ENCODE results near the gene SIPA1L2. TPM values are rescaled to one million over a fixed set of nuclear protein-coding genes. Genes with fewer than 3 reads are reported as not detected.

SIPA1L2 gene
- total RNA-seq, 2 experiments from 2014 or later = 1.8 to 1.9 TPM

- H3K27me3 ChIP-seq (ENCODE audit: control insufficient read depth in 1 of 2, insufficient read depth in 2 of 2, low read length in 2 of 2) = no peaks in the 10 kb centered on the region
- no peaks in the 10 kb centered on the region for H3K9me3 Mint-ChIP-seq
- H3K36me3 ChIP-seq (ENCODE audit: insufficient read depth, low read length) = no peaks in the 10 kb centered on the region
- no peaks in the 10 kb centered on the region for H3K9me3 ChIP-seq (ENCODE audit: control insufficient read depth in 1 of 2, insufficient read depth in 1 of 2, low read length in 2 of 2)
- no peak for TF ChIP-seq CTCF (IDR thresholded peaks at IDR 0.05)
- no peak overlapping the region for H3K27ac ChIP-seq (ENCODE audit: low read depth in 1 of 2, low read length in 2 of 2)
- CTCF ChIA-PET = no interaction called here
- no peaks in the 10 kb centered on the region for H3K27me3 Mint-ChIP-seq
- no peak overlapping the region for H3K4me3 Mint-ChIP-seq
- DNase-seq (no peak), ATAC-seq (ENCODE audit: poor library complexity) (no peak)
- intact Hi-C loops (cut with DNase I, micrococcal nuclease) = no loop called here
- no peaks in the 10 kb centered on the region for H3K36me3 Mint-ChIP-seq (ENCODE audit: low read depth)
- H3K27ac Mint-ChIP-seq = no peak overlapping the region
- POLR2A ChIA-PET = no interaction called here
- peaks cover 3% of the 10 kb centered on the region for H3K4me1 ChIP-seq (ENCODE audit: insufficient read depth, low read length)
- no peak overlapping the region for H3K4me3 ChIP-seq (ENCODE audit: low read length)
- H3K4me1 Mint-ChIP-seq (ENCODE audit: low read depth) = peaks cover 17% of the 10 kb centered on the region
Observed at GRCh38 chr1:232617237-232617636, 12.7 kb downstream of the SIPA1L2 start.

GRCh38 chr1:232615306-232615800 is 14.6 kb downstream of the SIPA1L2 start:
- Mint-ChIP-seq H3K27ac (no peak overlapping the region), H3K4me3 (no peak overlapping the region), H3K4me1 (ENCODE audit: low read depth) (peaks cover 17% of the 10 kb centered on the region), H3K36me3 (ENCODE audit: low read depth) (no peaks in the 10 kb centered on the region), H3K9me3 (no peaks in the 10 kb centered on the region), H3K27me3 (no peaks in the 10 kb centered on the region)
- ATAC-seq (ENCODE audit: poor library complexity) = no peak
- Histone ChIP-seq H3K9me3 (ENCODE audit: control insufficient read depth in 1 of 2, insufficient read depth in 1 of 2, low read length in 2 of 2) (no peaks in the 10 kb centered on the region), H3K36me3 (ENCODE audit: insufficient read depth, low read length) (no peaks in the 10 kb centered on the region), H3K27ac (ENCODE audit: low read depth in 1 of 2, low read length in 2 of 2) (no peak overlapping the region), H3K4me1 (ENCODE audit: insufficient read depth, low read length) (peaks cover 3% of the 10 kb centered on the region), H3K27me3 (ENCODE audit: control insufficient read depth in 1 of 2, insufficient read depth in 2 of 2, low read length in 2 of 2) (no peaks in the 10 kb centered on the region), H3K4me3 (ENCODE audit: low read length) (no peak overlapping the region)
- intact Hi-C loops (cut with DNase I, micrococcal nuclease) = no loop called here
- ChIA-PET POLR2A (no interaction called here), CTCF (interaction anchor here (0.6 kb wide), 1 partner anchor 44 kb away, joined by 3 read pairs; no protein-coding TSS in a partner anchor)
- TF ChIP-seq CTCF (IDR thresholded peaks at IDR 0.05) = no peak
- DNase-seq = no peak

GRCh38 chr1:232614811-232615210 is 15.1 kb downstream of the SIPA1L2 start:
- intact Hi-C loops (cut with DNase I, micrococcal nuclease) = no loop called here
- Mint-ChIP-seq H3K4me3 (no peak overlapping the region), H3K27ac (no peak overlapping the region), H3K27me3 (no peaks in the 10 kb centered on the region), H3K9me3 (no peaks in the 10 kb centered on the region), H3K36me3 (ENCODE audit: low read depth) (no peaks in the 10 kb centered on the region), H3K4me1 (ENCODE audit: low read depth) (peaks cover 17% of the 10 kb centered on the region)
- ATAC-seq (ENCODE audit: poor library complexity) (no peak), DNase-seq (no peak)
- Histone ChIP-seq H3K27ac (ENCODE audit: low read depth in 1 of 2, low read length in 2 of 2) (no peak overlapping the region), H3K4me1 (ENCODE audit: insufficient read depth, low read length) (peaks cover 3% of the 10 kb centered on the region), H3K4me3 (ENCODE audit: low read length) (no peak overlapping the region), H3K36me3 (ENCODE audit: insufficient read depth, low read length) (no peaks in the 10 kb centered on the region), H3K27me3 (ENCODE audit: control insufficient read depth in 1 of 2, insufficient read depth in 2 of 2, low read length in 2 of 2) (no peaks in the 10 kb centered on the region), H3K9me3 (ENCODE audit: control insufficient read depth in 1 of 2, insufficient read depth in 1 of 2, low read length in 2 of 2) (no peaks in the 10 kb centered on the region)
- ChIA-PET POLR2A (no interaction called here), CTCF (no interaction called here)
- TF ChIP-seq CTCF (IDR thresholded peaks at IDR 0.05) = no peak

All from CD4-positive, alpha-beta T cell (primary cell).